A549 (cell line): Measurements from ENCODE around the gene PRKCD.

Experiments
- CHD4 ChIP-seq: fragments of 200-600 bp; sonication (generic); IDR thresholded peaks from 2 replicates; pipeline ENCODE4 v1.6.1; 2016; ENCODE audit warnings: antibody characterized with exemption, mild to moderate bottlenecking, borderline replicate concordance
- CTCF ChIP-seq: fragments of >200 bp; sonication (Bioruptor Twin); formaldehyde crosslinking; IDR thresholded peaks from 3 replicates; pipeline ENCODE4 v1.5.1; 2016
- ELK1 ChIP-seq: fragments of 150-350 bp; IDR thresholded peaks from 2 replicates; pipeline ENCODE4 v1.6.1; 2014; ENCODE audit warnings: low read depth, mild to moderate bottlenecking, low read length
- EP300 ChIP-seq, 2 experiments: fragments of >200 bp; sonication (Bioruptor Twin); formaldehyde crosslinking; IDR thresholded peaks; 2 replicates in 1 of 2; 3 replicates in 1 of 2; pipeline ENCODE4 v1.6.1; 2016 to 2017
- KDM1A ChIP-seq: fragments of 200-600 bp; sonication (generic); IDR thresholded peaks from 2 replicates; pipeline ENCODE4 v1.6.1; 2016; ENCODE audit warnings: low read depth, mild to moderate bottlenecking
- MAFK ChIP-seq: fragments of 450-650 bp; IDR thresholded peaks from 2 replicates; pipeline ENCODE4 v1.6.1; 2014; ENCODE audit not compliant: partially characterized antibody
- MAX ChIP-seq: IDR thresholded peaks from 2 replicates; pipeline ENCODE4 v1.6.1; 2012
- MAZ ChIP-seq: fragments of 150-350 bp; IDR thresholded peaks from 2 replicates; pipeline ENCODE4 v1.6.1; 2014; ENCODE audit warnings: antibody characterized with exemption, low read depth, low read length, borderline replicate concordance
- MYC ChIP-seq: IDR thresholded peaks from 2 replicates; pipeline ENCODE4 v1.6.1; 2012; ENCODE audit warnings: mild to moderate bottlenecking, inconsistent platforms, low read length, improper control_type of control experiment, borderline replicate concordance
- PBX3 ChIP-seq: IDR thresholded peaks from 2 replicates; pipeline ENCODE4 v1.6.1; 2012
- POLR2A ChIP-seq: IDR thresholded peaks from 2 replicates; pipeline ENCODE4 v1.6.1; 2012; ENCODE audit warnings: mild to moderate bottlenecking, low read length
- RCOR1 ChIP-seq: fragments of 150-350 bp; IDR thresholded peaks from 2 replicates; pipeline ENCODE4 v1.6.1; 2014; ENCODE audit warnings: antibody characterized with exemption, low read length, low read depth
- ZSCAN20 ChIP-seq: fragments of 250-450 bp; sonication (Bioruptor Pico); IDR thresholded peaks from 2 replicates; pipeline ENCODE4 v1.8.0; 2022; ENCODE audit warnings: mild to moderate bottlenecking, moderate library complexity

- TF ChIP-seq ELK1: no peak
- no peak for TF ChIP-seq CTCF
- no peak for TF ChIP-seq RCOR1
- no peak for TF ChIP-seq MAFK
- no peak for TF ChIP-seq MAZ
- TF ChIP-seq PBX3: no peak
- no peak for TF ChIP-seq ZSCAN20
- TF ChIP-seq MAX: no peak
- TF ChIP-seq POLR2A: no peak
- TF ChIP-seq CHD4: no peak
- no peak for TF ChIP-seq KDM1A
- no peak for TF ChIP-seq EP300 (IDR thresholded peaks at IDR 0.05)
- no peak for TF ChIP-seq MYC
These were observed 37.4 kb downstream of the PRKCD start for GRCh38 chr3:53198256-53198977.
